ENCODE data around the gene EREG. TPM values are rescaled to one million over a fixed set of nuclear protein-coding genes. Genes with fewer than 3 reads are reported as not detected.
A peak's percentile ranks its signal among the peaks of the same experiment; 100 is the strongest.

Gene EREG
- total RNA-seq, 2 experiments from 2014 or later: not detected

- POLR2A ChIA-PET: interaction anchor here (0.6 to 0.7 kb wide), 4 partner anchors 43 to 1058 kb away, joined by 3 to 5 read pairs (median 4); no protein-coding TSS in a partner anchor
- Histone ChIP-seq H4K20me1 (ENCODE audit: insufficient read depth, low read length) (no peaks in the 10 kb centered on the region), H3K9me2 (ENCODE audit: insufficient read depth, low read length) (no peaks in the 10 kb centered on the region), H3K4me1 (ENCODE audit: insufficient read depth, low read length, poor library complexity, severe bottlenecking) (no peaks in the 10 kb centered on the region), H2AFZ (ENCODE audit: low read length) (no peak overlapping the region), H3K4me2 (ENCODE audit: low read length) (no peak overlapping the region), H3K36me3 (ENCODE audit: insufficient read depth, low read length) (no peaks in the 10 kb centered on the region), H3K27ac (ENCODE audit: low read depth, low read length, poor library complexity, severe bottlenecking) (no peak overlapping the region), H3K79me2 (ENCODE audit: insufficient read depth, low read depth, low read length) (no peaks in the 10 kb centered on the region), H3K9me3 (ENCODE audit: low read length) (no peaks in the 10 kb centered on the region), H3K4me3 (ENCODE audit: low read depth, low read length, poor library complexity, severe bottlenecking) (no peak overlapping the region)
- intact Hi-C loops (cut with micrococcal nuclease; ENCODE audit: unreplicated experiment): loop anchor here (5.0 kb wide), 1 partner anchor 155 kb away; no protein-coding TSS in a partner anchor
- no TSS peak for BruUV-seq (replicated peaks)
- CTCF ChIA-PET (ENCODE audit: unreplicated experiment): no interaction called here
- TF ChIP-seq EZH2phosphoT487 (IDR thresholded peaks at IDR 0.05; ENCODE audit: borderline replicate concordance, low read depth, low read length) (no peak), CTCF (conservative IDR thresholded peaks at IDR 0.05; ENCODE audit: low read length) (peak; percentile 71)
- DNase-seq (ENCODE audit: low spot score): peak; percentile 11
Observed at GRCh38 chr4:74376888-74377483, 12.0 kb downstream of the EREG start.

GRCh38 chr4:74377714-74378113, 12.8 kb downstream of the EREG start:
- ChIA-PET POLR2A (interaction anchor here (0.6 to 0.7 kb wide), 4 partner anchors 43 to 1057 kb away, joined by 3 to 5 read pairs (median 4); no protein-coding TSS in a partner anchor), CTCF (ENCODE audit: unreplicated experiment) (no interaction called here)
- Histone ChIP-seq H3K36me3 (ENCODE audit: insufficient read depth, low read length) (no peaks in the 10 kb centered on the region), H3K27ac (ENCODE audit: low read depth, low read length, poor library complexity, severe bottlenecking) (no peak overlapping the region), H3K9me2 (ENCODE audit: insufficient read depth, low read length) (no peaks in the 10 kb centered on the region), H4K20me1 (ENCODE audit: insufficient read depth, low read length) (no peaks in the 10 kb centered on the region), H3K4me3 (ENCODE audit: low read depth, low read length, poor library complexity, severe bottlenecking) (no peak overlapping the region), H3K4me1 (ENCODE audit: insufficient read depth, low read length, poor library complexity, severe bottlenecking) (no peaks in the 10 kb centered on the region), H3K79me2 (ENCODE audit: insufficient read depth, low read depth, low read length) (no peaks in the 10 kb centered on the region), H2AFZ (ENCODE audit: low read length) (no peak overlapping the region), H3K9me3 (ENCODE audit: low read length) (no peaks in the 10 kb centered on the region), H3K4me2 (ENCODE audit: low read length) (no peak overlapping the region)
- no peak for DNase-seq (ENCODE audit: low spot score)
- no peak for TF ChIP-seq CTCF (conservative IDR thresholded peaks at IDR 0.05; ENCODE audit: low read length)
- TF ChIP-seq EZH2phosphoT487 (IDR thresholded peaks at IDR 0.05; ENCODE audit: borderline replicate concordance, low read depth, low read length): no peak
- intact Hi-C loops (cut with micrococcal nuclease; ENCODE audit: unreplicated experiment): loop anchor here (5.0 kb wide), 1 partner anchor 155 kb away; no protein-coding TSS in a partner anchor
- no TSS peak for BruUV-seq (replicated peaks)

- Histone ChIP-seq H3K27ac (ENCODE audit: low read depth, low read length, poor library complexity, severe bottlenecking) (no peak overlapping the region), H3K4me1 (ENCODE audit: insufficient read depth, low read length, poor library complexity, severe bottlenecking) (no peaks in the 10 kb centered on the region), H4K20me1 (ENCODE audit: insufficient read depth, low read length) (no peaks in the 10 kb centered on the region), H3K4me3 (ENCODE audit: low read depth, low read length, poor library complexity, severe bottlenecking) (no peak overlapping the region), H3K9me3 (ENCODE audit: low read length) (no peaks in the 10 kb centered on the region), H3K36me3 (ENCODE audit: insufficient read depth, low read length) (no peaks in the 10 kb centered on the region), H3K4me2 (ENCODE audit: low read length) (no peak overlapping the region), H3K79me2 (ENCODE audit: insufficient read depth, low read depth, low read length) (no peaks in the 10 kb centered on the region), H2AFZ (ENCODE audit: low read length) (no peak overlapping the region), H3K9me2 (ENCODE audit: insufficient read depth, low read length) (no peaks in the 10 kb centered on the region)
- TF ChIP-seq EZH2phosphoT487 (IDR thresholded peaks at IDR 0.05; ENCODE audit: borderline replicate concordance, low read depth, low read length): no peak
- TF ChIP-seq CTCF (conservative IDR thresholded peaks at IDR 0.05; ENCODE audit: low read length): no peak
- POLR2A ChIA-PET: interaction anchor here (0.7 kb wide), 1 partner anchor 11 kb away, joined by 3 read pairs; no protein-coding TSS in a partner anchor
- DNase-seq (ENCODE audit: low spot score): no peak
- CTCF ChIA-PET (ENCODE audit: unreplicated experiment): interaction anchor here (1.0 kb wide), 1 partner anchor 166 kb away, joined by 3 read pairs; no protein-coding TSS in a partner anchor
- intact Hi-C loops (cut with micrococcal nuclease; ENCODE audit: unreplicated experiment): loop anchor here (5.0 kb wide), 1 partner anchor 154 kb away; no protein-coding TSS in a partner anchor
- no TSS peak for BruUV-seq (replicated peaks)
Observed at GRCh38 chr4:74378573-74378972, 13.6 kb downstream of the EREG start.
